Right cardiac atrium (tissue), 5 donors: Measurements from ENCODE around the gene GRIK4. TPM values are rescaled to one million over a fixed set of nuclear protein-coding genes. Genes with fewer than 3 reads are reported as not detected.

ENCODE experiments used
- ATAC-seq, 2 donors: fragments of 200-7000 bp; cut with Tn5 transposase; one replicate each; pipeline versions ENCODE4 v1.8.0 to v1.9.1; 2020; ENCODE audit warnings: moderate library complexity in 2 of 2, mild to moderate bottlenecking in 1 of 2
- DNase-seq, 3 donors: peaks; one replicate each; pipeline ENCODE4 v3.0.0-alpha.2; 2020
- H3K27ac ChIP-seq: one replicate; pipeline ENCODE4 v1.5.1; 2013; ENCODE audit warnings: mild to moderate bottlenecking, low read length, control low read depth, moderate library complexity
- H3K27me3 ChIP-seq: one replicate; pipeline ENCODE4 v1.6.1; 2013; ENCODE audit not compliant: control insufficient read depth, insufficient read depth
- H3K4me1 ChIP-seq: one replicate; pipeline ENCODE4 v1.6.1; 2013; ENCODE audit warnings: low read length; ENCODE audit not compliant: control insufficient read depth, insufficient read depth
- H3K4me3 ChIP-seq: one replicate; pipeline ENCODE4 v1.5.1; 2013; ENCODE audit warnings: low read length, control low read depth
- H3K9me3 ChIP-seq: one replicate; pipeline ENCODE4 v1.6.1; 2013; ENCODE audit warnings: low read length; ENCODE audit not compliant: control insufficient read depth
- WGBS: extraction: QIAGEN DNeasy Blood & Tissue Kit; methylation state at CpG from one replicate; pipeline ENCODE4 v1.1.7; 2013; 5-methylcytosine and 5-hydroxymethylcytosine counted together
- intact Hi-C, 4 donors: fragments of 100-400 bp; cut with DNase I; formaldehyde crosslinking; loops; one replicate each; pipeline versions ENCODE4 v1.11.0 to v1.14.0; 2022 to 2023
- polyA plus RNA-seq: library from polyadenylated mRNA; stranded (reverse); fragments of 200-250 nt; gene quantifications from one replicate; pipeline ENCODE4 v1.2.3, GENCODE V29; 2013
- total RNA-seq, 4 donors: library from RNA; stranded (reverse); fragmentation: NEBNext Ultra II Directional; extraction: Animal tissue kit (Norgen Biotek cat#: 25700); gene quantifications; one replicate each; pipeline ENCODE4 v1.2.1, GENCODE V29; 2021
- donor health status: healthy with polysubstance abuse.
- donor health status: DM: no; HTN: yes; CAD: no.
- donor health status: DM: no; HTN: no; CAD: no.
- donor health status: DM: no; HTN: yes; CAD: no; lungs with severe emphysema.
- donor health status: DM: yes; HTN: yes; CAD: no.

The GRIK4 gene
- total and polyA plus RNA-seq, 5 donors, result 0.32 to 3.4 (median 0.80) TPM; not detected in 1

- 80% methylated on average over 7 of the region's 7 CpGs for WGBS
- no peaks in the 10 kb centered on the region for H3K9me3 ChIP-seq
- no peaks in the 10 kb centered on the region for H3K4me1 ChIP-seq
- H3K4me3 ChIP-seq, result no peak overlapping the region
- no peak overlapping the region for H3K27ac ChIP-seq
- intact Hi-C loops, result no loop called here
- DNase-seq (no peak), ATAC-seq (no peak)
- H3K27me3 ChIP-seq, result no peaks in the 10 kb centered on the region
Measured at GRCh38 chr11:120973501-120973900, 462.0 kb downstream of the GRIK4 start.

GRCh38 chr11:120974466-120974865, 462.9 kb downstream of the GRIK4 start:
- ATAC-seq (no peak), DNase-seq (no peak)
- H3K4me1 ChIP-seq, result no peaks in the 10 kb centered on the region
- no peaks in the 10 kb centered on the region for H3K9me3 ChIP-seq
- intact Hi-C loops, result no loop called here
- H3K27ac ChIP-seq, result no peak overlapping the region
- no peaks in the 10 kb centered on the region for H3K27me3 ChIP-seq
- no peak overlapping the region for H3K4me3 ChIP-seq
- 55% methylated on average over 9 of the region's 9 CpGs for WGBS

GRCh38 chr11:120974965-120975364, 463.4 kb downstream of the GRIK4 start:
- Histone ChIP-seq H3K27ac (no peak overlapping the region), H3K4me3 (no peak overlapping the region), H3K4me1 (no peaks in the 10 kb centered on the region), H3K27me3 (no peaks in the 10 kb centered on the region), H3K9me3 (no peaks in the 10 kb centered on the region)
- 35% methylated on average over 4 of the region's 4 CpGs for WGBS
- intact Hi-C loops, result no loop called here
- DNase-seq, result no peak
- ATAC-seq, result no peak

- H3K27me3 ChIP-seq, result no peaks in the 10 kb centered on the region
- no peak overlapping the region for H3K4me3 ChIP-seq
- H3K4me1 ChIP-seq, result no peaks in the 10 kb centered on the region
- intact Hi-C loops, result no loop called here
- WGBS, result 63% methylated on average over 10 of the region's 10 CpGs
- H3K27ac ChIP-seq, result no peak overlapping the region
- DNase-seq (no peak), ATAC-seq (no peak)
- H3K9me3 ChIP-seq, result no peaks in the 10 kb centered on the region
Measured at GRCh38 chr11:120977266-120978137, 466.0 kb downstream of the GRIK4 start.

GRCh38 chr11:120978701-120979100, 467.2 kb downstream of the GRIK4 start:
- intact Hi-C loops, result no loop called here
- WGBS, result 61% methylated on average over 3 of the region's 3 CpGs
- DNase-seq (no peak), ATAC-seq (no peak)
- Histone ChIP-seq H3K4me3 (no peak overlapping the region), H3K4me1 (no peaks in the 10 kb centered on the region), H3K9me3 (no peaks in the 10 kb centered on the region), H3K27me3 (no peaks in the 10 kb centered on the region), H3K27ac (no peak overlapping the region)

- no peaks in the 10 kb centered on the region for H3K27me3 ChIP-seq
- peak overlapping the region; percentile 43 for H3K4me3 ChIP-seq
- ATAC-seq (peak; percentile 90 to 93), DNase-seq (peak; percentile 45 to 82 (median 78))
- 4% methylated on average over 72 of the region's 72 CpGs for WGBS
- no peaks in the 10 kb centered on the region for H3K4me1 ChIP-seq
- H3K9me3 ChIP-seq, result no peaks in the 10 kb centered on the region
- intact Hi-C loops, result no loop called here
- no peak overlapping the region for H3K27ac ChIP-seq
Measured at GRCh38 chr11:120985718-120986569, 474.4 kb downstream of the GRIK4 start.

GRCh38 chr11:120988603-120989002, 477.1 kb downstream of the GRIK4 start:
- no peak overlapping the region for H3K27ac ChIP-seq
- no peaks in the 10 kb centered on the region for H3K27me3 ChIP-seq
- intact Hi-C loops, result no loop called here
- 93% methylated on average over 1 of the region's 1 CpG for WGBS
- no peak for DNase-seq
- H3K4me1 ChIP-seq, result no peaks in the 10 kb centered on the region
- no peaks in the 10 kb centered on the region for H3K9me3 ChIP-seq
- no peak for ATAC-seq
- no peak overlapping the region for H3K4me3 ChIP-seq

- Histone ChIP-seq H3K4me3 (no peak overlapping the region), H3K9me3 (no peaks in the 10 kb centered on the region), H3K27ac (no peak overlapping the region), H3K4me1 (no peaks in the 10 kb centered on the region), H3K27me3 (no peaks in the 10 kb centered on the region)
- intact Hi-C loops, result no loop called here
- ATAC-seq (peak in 1 of 2 donors; percentile 21), DNase-seq (no peak)
- WGBS, result 88% methylated on average over 10 of the region's 10 CpGs
Measured at GRCh38 chr11:120991830-120992686, 480.5 kb downstream of the GRIK4 start.

- Histone ChIP-seq H3K9me3 (no peaks in the 10 kb centered on the region), H3K27ac (no peak overlapping the region), H3K4me3 (no peak overlapping the region), H3K27me3 (no peaks in the 10 kb centered on the region), H3K4me1 (no peaks in the 10 kb centered on the region)
- WGBS, result 37% methylated on average over 1 of the region's 1 CpG
- intact Hi-C loops, result no loop called here
- DNase-seq, result no peak
- no peak for ATAC-seq
Measured at GRCh38 chr11:120994091-120994859, 482.7 kb downstream of the GRIK4 start.

- H3K4me1 ChIP-seq, result no peaks in the 10 kb centered on the region
- intact Hi-C loops, result no loop called here
- WGBS, result 90% methylated on average over 2 of the region's 2 CpGs
- H3K27ac ChIP-seq, result no peak overlapping the region
- H3K4me3 ChIP-seq, result no peak overlapping the region
- no peak for DNase-seq
- H3K27me3 ChIP-seq, result no peaks in the 10 kb centered on the region
- no peak for ATAC-seq
- H3K9me3 ChIP-seq, result no peaks in the 10 kb centered on the region
Measured at GRCh38 chr11:120995184-120995583, 483.6 kb downstream of the GRIK4 start.
